ENCODE results near the gene HDAC4. TPM values are rescaled to one million over a fixed set of nuclear protein-coding genes. Genes with fewer than 3 reads are reported as not detected.

Gene HDAC4
- total and polyA plus RNA-seq, 9 donors: 10.1 to 17.6 (median 13.3) TPM

- no peak overlapping the region for H3K4me3 ChIP-seq (ENCODE audit: low read length)
- no peaks in the 10 kb centered on the region for H3K27me3 ChIP-seq (ENCODE audit: control insufficient read depth, insufficient read depth, low read length)
- H3K9me3 ChIP-seq (replicated peaks; ENCODE audit: control insufficient read depth, low read depth, low read length): no peaks in the 10 kb centered on the region
- H3K27ac ChIP-seq (ENCODE audit: low read length): no peak overlapping the region
- peaks cover 40% of the 10 kb centered on the region for H3K4me1 ChIP-seq (ENCODE audit: control insufficient read depth, insufficient read depth, low read length)
- WGBS (ENCODE audit: insufficient coverage): 73% methylated on average over 15 of the region's 24 CpGs
- no peak for DNase-seq
- peaks cover 34% of the 10 kb centered on the region for H3K36me3 ChIP-seq (ENCODE audit: control insufficient read depth, insufficient read depth, low read length)
Measured at GRCh38 chr2:239391286-239392071, 9.3 kb downstream of the HDAC4 start.

DNA sequence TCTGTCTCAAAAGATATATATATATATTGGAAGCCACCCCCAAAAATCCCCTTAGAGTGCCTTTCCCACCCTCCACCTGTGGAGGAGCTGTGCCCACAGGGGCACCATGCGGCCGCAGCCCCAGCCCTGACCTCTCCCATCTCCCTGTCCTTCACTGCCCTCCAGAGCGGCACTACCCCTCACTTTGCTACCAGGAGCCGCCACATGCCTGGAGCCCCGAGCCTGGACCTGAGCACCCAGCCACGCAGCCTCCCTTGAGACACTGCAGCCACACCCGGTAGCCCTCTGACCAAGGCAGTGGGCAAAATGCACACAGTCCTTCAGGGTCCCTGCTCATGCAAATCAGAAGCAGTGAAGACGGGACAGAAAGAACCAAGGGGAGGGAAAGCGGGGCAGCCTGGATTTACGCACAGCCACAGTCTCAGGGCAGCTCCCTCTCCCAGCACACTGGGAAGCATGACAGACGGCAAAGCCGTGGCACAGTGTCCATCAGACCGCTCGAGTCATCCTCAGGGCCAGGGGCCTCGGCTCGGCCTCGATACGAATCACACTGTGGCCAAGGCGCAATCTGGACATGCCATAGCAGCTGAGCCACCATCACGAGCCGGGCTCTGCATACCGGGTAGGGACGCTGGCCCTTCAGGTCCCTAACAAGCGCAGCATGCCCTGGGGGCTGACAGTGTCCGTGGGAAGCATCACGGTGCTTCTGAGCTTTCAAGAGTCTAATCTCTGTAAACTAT, 10.1 kb downstream of the HDAC4 start:
- no peak for DNase-seq
- Histone ChIP-seq H3K36me3 (ENCODE audit: control insufficient read depth, insufficient read depth, low read length) (peaks cover 40% of the 10 kb centered on the region), H3K4me1 (ENCODE audit: control insufficient read depth, insufficient read depth, low read length) (peaks cover 40% of the 10 kb centered on the region), H3K9me3 (replicated peaks; ENCODE audit: control insufficient read depth, low read depth, low read length) (no peaks in the 10 kb centered on the region), H3K27me3 (ENCODE audit: control insufficient read depth, insufficient read depth, low read length) (no peaks in the 10 kb centered on the region), H3K27ac (ENCODE audit: low read length) (no peak overlapping the region), H3K4me3 (ENCODE audit: low read length) (no peak overlapping the region)
- 89% methylated on average over 26 of the region's 26 CpGs for WGBS (ENCODE audit: insufficient coverage)

DNA sequence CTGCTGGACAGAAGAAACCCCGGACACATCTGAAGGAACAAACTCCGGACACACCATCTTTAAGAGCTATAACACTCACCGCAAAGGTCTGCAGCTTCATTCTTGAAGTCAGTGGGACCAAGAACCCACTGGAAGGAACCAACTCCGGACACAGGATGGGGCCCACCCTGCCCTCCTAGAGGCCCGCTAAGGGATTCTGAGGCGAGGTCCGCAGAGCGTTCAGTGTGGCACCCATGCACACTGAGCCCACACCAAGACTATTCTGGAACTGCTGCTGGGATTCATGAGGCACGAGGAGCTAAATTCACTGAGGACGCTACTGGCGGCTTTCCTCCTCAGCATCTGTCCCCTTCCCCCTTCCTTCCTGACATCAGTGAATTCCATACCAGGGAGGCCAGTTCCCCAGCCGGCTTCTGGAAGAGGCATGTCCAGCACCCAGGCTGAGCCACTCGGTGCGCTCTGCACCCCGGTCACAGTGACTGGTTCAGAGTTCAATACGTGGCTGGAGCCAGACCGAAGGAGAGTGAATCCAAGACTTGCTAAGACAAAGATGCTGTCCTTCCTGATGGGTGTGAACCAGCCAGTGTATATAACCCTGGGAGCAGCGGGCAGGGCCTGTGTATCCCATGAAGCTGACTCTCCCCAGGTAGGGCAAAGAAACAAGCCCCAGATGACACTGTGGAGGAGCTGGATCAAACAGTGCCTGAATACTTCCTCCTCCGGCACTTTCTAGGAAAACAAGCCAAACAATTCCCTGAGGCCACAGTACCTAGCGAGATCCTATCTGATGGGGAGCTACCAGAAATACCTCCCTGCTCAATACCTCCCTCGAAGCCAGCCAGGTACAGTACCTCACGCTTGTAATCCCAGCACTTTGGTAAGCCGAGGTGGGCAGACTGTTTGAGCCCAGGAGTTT, 11.1 kb downstream of the HDAC4 start:
- H3K36me3 ChIP-seq (ENCODE audit: control insufficient read depth, insufficient read depth, low read length): peaks cover 40% of the 10 kb centered on the region
- WGBS (ENCODE audit: insufficient coverage): 91% methylated on average over 21 of the region's 23 CpGs
- no peak overlapping the region for H3K27ac ChIP-seq (ENCODE audit: low read length)
- no peaks in the 10 kb centered on the region for H3K27me3 ChIP-seq (ENCODE audit: control insufficient read depth, insufficient read depth, low read length)
- peaks cover 33% of the 10 kb centered on the region for H3K4me1 ChIP-seq (ENCODE audit: control insufficient read depth, insufficient read depth, low read length)
- no peaks in the 10 kb centered on the region for H3K9me3 ChIP-seq (replicated peaks; ENCODE audit: control insufficient read depth, low read depth, low read length)
- DNase-seq: no peak
- H3K4me3 ChIP-seq (ENCODE audit: low read length): no peak overlapping the region

DNA sequence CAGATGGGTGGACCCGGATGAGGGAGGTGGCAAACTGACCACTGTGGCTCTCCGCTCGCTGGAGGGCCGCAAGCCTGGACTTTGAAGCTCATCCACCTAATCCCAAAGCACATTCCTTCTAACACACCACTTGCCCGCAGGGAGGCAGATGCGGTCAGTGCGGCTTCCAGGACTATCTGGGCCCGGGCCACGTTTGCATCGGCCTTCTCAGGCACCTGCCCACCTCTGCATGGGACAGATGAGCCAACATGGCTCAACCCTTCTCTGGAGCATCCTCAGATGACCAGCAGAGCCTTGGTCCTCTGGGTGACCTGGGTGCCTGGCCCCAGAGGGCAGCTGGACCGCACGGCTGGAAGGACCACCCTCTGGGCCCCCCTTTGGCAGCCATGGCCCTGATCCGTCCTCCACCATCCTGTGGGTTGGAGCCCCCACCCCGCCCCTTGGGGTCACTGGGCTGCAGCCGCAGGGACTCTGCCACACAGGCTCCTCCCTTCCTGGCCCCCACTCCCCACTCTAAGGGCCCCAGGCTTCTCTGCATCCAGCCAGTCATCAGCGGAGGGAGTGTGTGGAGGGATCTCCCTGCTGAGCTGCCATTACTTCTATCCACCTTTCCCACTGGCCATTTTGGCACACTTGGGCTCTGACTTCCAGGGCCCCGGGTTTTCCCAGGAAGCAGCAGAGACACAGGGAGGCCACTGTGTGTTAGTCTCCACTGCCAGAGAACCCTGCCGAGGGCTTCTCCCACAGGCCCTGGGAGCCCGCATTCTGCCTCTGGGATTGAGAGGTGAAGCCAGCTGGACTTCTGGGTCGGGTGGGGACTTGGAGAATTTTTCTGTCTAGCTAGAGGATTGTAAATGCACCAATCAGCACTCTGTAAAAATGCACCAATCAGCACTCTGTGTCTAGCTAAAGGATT, 12.3 kb downstream of the HDAC4 start:
- no peak overlapping the region for H3K27ac ChIP-seq (ENCODE audit: low read length)
- 87% methylated on average over 7 of the region's 20 CpGs for WGBS (ENCODE audit: insufficient coverage)
- H3K27me3 ChIP-seq (ENCODE audit: control insufficient read depth, insufficient read depth, low read length): no peaks in the 10 kb centered on the region
- DNase-seq: no peak
- peaks cover 40% of the 10 kb centered on the region for H3K36me3 ChIP-seq (ENCODE audit: control insufficient read depth, insufficient read depth, low read length)
- peaks cover 25% of the 10 kb centered on the region for H3K4me1 ChIP-seq (ENCODE audit: control insufficient read depth, insufficient read depth, low read length)
- no peaks in the 10 kb centered on the region for H3K9me3 ChIP-seq (replicated peaks; ENCODE audit: control insufficient read depth, low read depth, low read length)
- no peak overlapping the region for H3K4me3 ChIP-seq (ENCODE audit: low read length)

DNA sequence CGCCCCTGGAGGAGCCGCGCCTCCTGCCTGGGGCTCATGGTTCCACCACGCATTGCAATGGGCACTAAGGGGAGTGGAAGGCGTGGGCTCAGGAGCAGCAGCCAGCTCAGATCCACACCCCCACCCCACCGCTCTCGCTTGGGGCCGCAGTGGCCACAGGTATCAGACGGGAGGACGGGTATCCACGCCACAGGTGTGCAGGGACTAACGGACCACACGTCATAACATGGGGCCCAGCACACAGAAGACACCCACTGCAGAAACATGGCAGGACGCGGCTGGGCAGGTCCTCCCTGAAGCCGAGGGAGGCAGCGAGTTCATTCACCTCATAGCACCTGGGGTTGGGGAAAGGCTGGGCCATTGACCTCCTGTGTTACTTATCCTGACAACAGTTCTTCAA, 13.0 kb downstream of the HDAC4 start:
- no peak overlapping the region for H3K4me3 ChIP-seq (ENCODE audit: low read length)
- H3K9me3 ChIP-seq (replicated peaks; ENCODE audit: control insufficient read depth, low read depth, low read length): no peaks in the 10 kb centered on the region
- WGBS (ENCODE audit: insufficient coverage): 92% methylated on average over 17 of the region's 17 CpGs
- peaks cover 40% of the 10 kb centered on the region for H3K36me3 ChIP-seq (ENCODE audit: control insufficient read depth, insufficient read depth, low read length)
- no peak overlapping the region for H3K27ac ChIP-seq (ENCODE audit: low read length)
- peaks cover 20% of the 10 kb centered on the region for H3K4me1 ChIP-seq (ENCODE audit: control insufficient read depth, insufficient read depth, low read length)
- H3K27me3 ChIP-seq (ENCODE audit: control insufficient read depth, insufficient read depth, low read length): no peaks in the 10 kb centered on the region
- no peak for DNase-seq

GRCh38 chr2:239386872-239387445, 13.9 kb downstream of the HDAC4 start:
- WGBS (ENCODE audit: insufficient coverage): 90% methylated on average over 20 of the region's 22 CpGs
- peaks cover 40% of the 10 kb centered on the region for H3K36me3 ChIP-seq (ENCODE audit: control insufficient read depth, insufficient read depth, low read length)
- no peaks in the 10 kb centered on the region for H3K27me3 ChIP-seq (ENCODE audit: control insufficient read depth, insufficient read depth, low read length)
- no peaks in the 10 kb centered on the region for H3K9me3 ChIP-seq (replicated peaks; ENCODE audit: control insufficient read depth, low read depth, low read length)
- no peak overlapping the region for H3K4me3 ChIP-seq (ENCODE audit: low read length)
- H3K27ac ChIP-seq (ENCODE audit: low read length): no peak overlapping the region
- DNase-seq: no peak
- peaks cover 18% of the 10 kb centered on the region for H3K4me1 ChIP-seq (ENCODE audit: control insufficient read depth, insufficient read depth, low read length)

DNA sequence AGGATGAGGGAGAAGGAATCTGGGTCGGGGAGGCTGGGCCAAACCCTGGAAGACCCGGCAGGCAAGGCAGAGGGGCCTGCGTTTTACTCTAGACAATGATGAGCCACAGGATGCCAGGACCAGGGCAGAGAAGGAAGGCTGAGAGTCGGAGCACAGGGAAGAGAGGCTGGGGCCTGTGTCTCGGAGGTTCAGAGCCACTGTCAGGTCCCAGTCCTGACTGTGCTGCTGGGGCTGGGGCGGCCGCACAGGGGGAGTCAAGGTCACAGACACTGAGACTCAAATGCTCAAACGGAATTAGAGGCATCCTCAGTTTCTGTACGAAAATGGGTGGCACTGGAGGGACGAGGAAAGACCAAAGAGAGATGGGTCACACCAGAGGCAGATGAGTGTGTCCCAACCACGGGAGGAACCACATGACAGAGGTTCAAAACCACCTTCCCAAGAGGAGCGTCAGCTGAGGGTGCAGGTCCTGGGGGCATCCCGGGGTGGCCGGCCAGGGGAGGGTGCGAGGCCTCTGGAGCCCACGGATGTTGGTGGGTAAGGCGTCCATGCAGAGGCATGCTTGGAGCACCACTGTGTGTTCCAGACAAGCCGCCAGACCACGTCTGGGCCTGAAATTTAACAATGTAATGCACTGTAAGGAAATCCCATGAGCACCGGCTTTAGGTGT, 14.7 kb downstream of the HDAC4 start:
- no peaks in the 10 kb centered on the region for H3K27me3 ChIP-seq (ENCODE audit: control insufficient read depth, insufficient read depth, low read length)
- H3K4me1 ChIP-seq (ENCODE audit: control insufficient read depth, insufficient read depth, low read length): peaks cover 14% of the 10 kb centered on the region
- no peaks in the 10 kb centered on the region for H3K9me3 ChIP-seq (replicated peaks; ENCODE audit: control insufficient read depth, low read depth, low read length)
- no peak overlapping the region for H3K4me3 ChIP-seq (ENCODE audit: low read length)
- no peak overlapping the region for H3K27ac ChIP-seq (ENCODE audit: low read length)
- WGBS (ENCODE audit: insufficient coverage): 80% methylated on average over 18 of the region's 20 CpGs
- H3K36me3 ChIP-seq (ENCODE audit: control insufficient read depth, insufficient read depth, low read length): peaks cover 36% of the 10 kb centered on the region
- DNase-seq: no peak

- Histone ChIP-seq H3K27me3 (ENCODE audit: control insufficient read depth, insufficient read depth, low read length) (no peaks in the 10 kb centered on the region), H3K9me3 (replicated peaks; ENCODE audit: control insufficient read depth, low read depth, low read length) (no peaks in the 10 kb centered on the region), H3K4me1 (ENCODE audit: control insufficient read depth, insufficient read depth, low read length) (peaks cover 14% of the 10 kb centered on the region), H3K36me3 (ENCODE audit: control insufficient read depth, insufficient read depth, low read length) (peaks cover 34% of the 10 kb centered on the region), H3K27ac (ENCODE audit: low read length) (no peak overlapping the region), H3K4me3 (ENCODE audit: low read length) (no peak overlapping the region)
- 91% methylated on average over 22 of the region's 26 CpGs for WGBS (ENCODE audit: insufficient coverage)
- DNase-seq: no peak
Measured at GRCh38 chr2:239385096-239386000, 15.5 kb downstream of the HDAC4 start.

Measured in muscle of leg (tissue), 11 donors.